Fibroblast of pulmonary artery (primary cell): Measurements from ENCODE around the gene SLC39A11.

Source experiments
- DNase-seq: peaks from one replicate; pipeline ENCODE4 v3.0.0-alpha.2; 2010; ENCODE audit warnings: low read depth
- H3K4me3 ChIP-seq: replicated peaks from 2 replicates; pipeline ENCODE4 v1.5.1; 2011; ENCODE audit warnings: low read depth, mild to moderate bottlenecking, control low read depth, low read length, moderate library complexity
- CTCF ChIP-seq: IDR thresholded peaks from 2 replicates; pipeline ENCODE4 v1.5.1; 2011; ENCODE audit warnings: mild to moderate bottlenecking, control low read depth, low read length, inconsistent platforms; ENCODE audit errors: missing control alignments

The SLC39A11 gene

GRCh38 chr17:72858826-72859495 is 233.5 kb downstream of the SLC39A11 start:
- no peak for DNase-seq
- TF ChIP-seq CTCF, result no peak
- H3K4me3 ChIP-seq, result no peak overlapping the region

GRCh38 chr17:72853440-72854415 is 238.8 kb downstream of the SLC39A11 start:
- no peak overlapping the region for H3K4me3 ChIP-seq
- DNase-seq, result no peak
- TF ChIP-seq CTCF, result no peak

GRCh38 chr17:72852277-72852938 is 240.1 kb downstream of the SLC39A11 start:
- no peak overlapping the region for H3K4me3 ChIP-seq
- no peak for TF ChIP-seq CTCF
- no peak for DNase-seq

GRCh38 chr17:72850410-72851118 is 241.9 kb downstream of the SLC39A11 start:
- peak; percentile 49 for DNase-seq
- H3K4me3 ChIP-seq, result no peak overlapping the region
- no peak for TF ChIP-seq CTCF

- no peak for DNase-seq
- no peak for TF ChIP-seq CTCF
- no peak overlapping the region for H3K4me3 ChIP-seq
These were observed 246.1 kb downstream of the SLC39A11 start for GRCh38 chr17:72846399-72846798.

- DNase-seq, result no peak
- no peak for TF ChIP-seq CTCF
- no peak overlapping the region for H3K4me3 ChIP-seq
These were observed 248.9 kb downstream of the SLC39A11 start for GRCh38 chr17:72843591-72843990.
